ENCODE data around the gene CHST11. TPM values are rescaled to one million over a fixed set of nuclear protein-coding genes. Genes with fewer than 3 reads are reported as not detected.

Gene CHST11
- total and polyA plus RNA-seq, 2 of the 4 experiments (the other 2 are of a cell fraction): 1.4 to 2.7 TPM

- ChIA-PET CTCF (interaction anchor here (3.0 kb wide), 1 partner anchor 288 kb away, joined by 9 read pairs; no protein-coding TSS in a partner anchor), POLR2A (ENCODE audit: unreplicated experiment) (no interaction called here)
- no peak overlapping the region for H2BK15ac ChIP-seq (ENCODE audit: low read depth, low read length)
- H2BK5ac ChIP-seq (ENCODE audit: low read depth, low read length, poor library complexity, severe bottlenecking): no peak overlapping the region
- H3K4me2 ChIP-seq (ENCODE audit: low read depth, low read length): no peak overlapping the region
- no peaks in the 10 kb centered on the region for H3K79me1 ChIP-seq (ENCODE audit: low read depth in 1 of 2, low read length in 2 of 2)
- no peak overlapping the region for H3K4ac ChIP-seq (ENCODE audit: low read depth, low read length)
- H4K8ac ChIP-seq (ENCODE audit: low read depth in 2 of 2, low read length in 2 of 2): no peak overlapping the region
- no peaks in the 10 kb centered on the region for H4K20me1 ChIP-seq (ENCODE audit: insufficient read depth, low read length)
- no TSS peak for BruUV-seq (replicated peaks)
- in situ Hi-C loops (cut with MboI; ENCODE audit: low sequenced_read_pairs) (no loop called here), intact Hi-C loops (cut with micrococcal nuclease) (no loop called here), dilution Hi-C loops (cut with HindIII; ENCODE audit: low sequenced_read_pairs, unreplicated experiment) (no loop called here)
- no peak overlapping the region for H3K14ac ChIP-seq (replicated peaks; ENCODE audit: low read depth, low read length)
- no peak for ATAC-seq (ENCODE audit: low read depth)
- H2BK120ac ChIP-seq (ENCODE audit: low read depth, low read length): no peak overlapping the region
- no peak overlapping the region for H3K9ac ChIP-seq (ENCODE audit: low read depth, low read length)
- no peaks in the 10 kb centered on the region for H3K9me3 ChIP-seq (ENCODE audit: control insufficient read depth, insufficient read depth, low read length)
- H3K9me1 ChIP-seq (ENCODE audit: insufficient read depth, low read length): peaks cover 6% of the 10 kb centered on the region; the same call in 1 of the 2 replicates
- H3K56ac ChIP-seq (ENCODE audit: extremely low read depth, insufficient read depth, low read length): no peak overlapping the region
- WGBS, 2 experiments (ENCODE audit: extremely low coverage in 2 of 2, insufficient read length in 1 of 2): 94% methylated on average over 3 of the region's 6 CpGs; no CpG with 5 or more reads in 1 of the 2 experiments
- no peak overlapping the region for H4K91ac ChIP-seq (ENCODE audit: insufficient read depth, low read depth, low read length)
- H4K5ac ChIP-seq (ENCODE audit: low read depth, low read length): no peak overlapping the region
- DNase-seq: peak; percentile 35
- H3K36me3 ChIP-seq (ENCODE audit: control insufficient read depth, insufficient read depth, low read length): no peaks in the 10 kb centered on the region
- no peak overlapping the region for H2BK20ac ChIP-seq (ENCODE audit: low read depth, low read length)
- H3K27me3 ChIP-seq (ENCODE audit: control insufficient read depth, insufficient read depth, low read length): no peaks in the 10 kb centered on the region
- no peak overlapping the region; the same call in 1 of the 2 replicates for H2AK5ac ChIP-seq (ENCODE audit: low read depth, low read length)
- peaks cover 7% of the 10 kb centered on the region for H3K4me1 ChIP-seq (ENCODE audit: control insufficient read depth, insufficient read depth, low read length)
- TF ChIP-seq SMC3 (IDR thresholded peaks at IDR 0.05; ENCODE audit: low read depth, low read length): no peak
- no peak for TF ChIP-seq RFX5 (IDR thresholded peaks at IDR 0.05; ENCODE audit: low read depth, low read length)
- no peak for TF ChIP-seq NFE2L2 (IDR thresholded peaks at IDR 0.05; ENCODE audit: low read depth, low read length)
- TF ChIP-seq MAFK (IDR thresholded peaks at IDR 0.05; ENCODE audit: low read depth, low read length): no peak
- TF ChIP-seq RCOR1 (IDR thresholded peaks at IDR 0.05; ENCODE audit: insufficient replicate concordance, low read length): no peak
- TF ChIP-seq POLR2A (IDR thresholded peaks at IDR 0.05; ENCODE audit: low read depth, low read length): no peak
- no peak for TF ChIP-seq CEBPB (IDR thresholded peaks at IDR 0.05; ENCODE audit: low read depth, low read length)
- no peak for TF ChIP-seq USF2 (IDR thresholded peaks at IDR 0.05; ENCODE audit: low read depth, low read length)
- TF ChIP-seq MXI1 (IDR thresholded peaks at IDR 0.05; ENCODE audit: borderline replicate concordance, low read depth, low read length): no peak
- no peak for TF ChIP-seq FOS (IDR thresholded peaks at IDR 0.05; ENCODE audit: low read depth, low read length)
- no peak for TF ChIP-seq CHD1 (IDR thresholded peaks at IDR 0.05; ENCODE audit: low read depth, low read length)
- no peak for TF ChIP-seq MAZ (IDR thresholded peaks at IDR 0.05; ENCODE audit: borderline replicate concordance, low read depth, low read length)
- no peak for TF ChIP-seq CTCF (conservative IDR thresholded peaks at IDR 0.05; ENCODE audit: low read depth, low read length)
- no peak for TF ChIP-seq BHLHE40 (IDR thresholded peaks at IDR 0.05; ENCODE audit: low read depth, low read length)
- TF ChIP-seq RAD21 (IDR thresholded peaks at IDR 0.05; ENCODE audit: low read length): no peak
- TF ChIP-seq ELK1 (IDR thresholded peaks at IDR 0.05; ENCODE audit: borderline replicate concordance, low read depth, low read length): no peak
- H3K27ac ChIP-seq (ENCODE audit: insufficient read depth, low read length): no peak overlapping the region
- H2AFZ ChIP-seq (replicated peaks; ENCODE audit: low read length, poor library complexity): no peak overlapping the region
- H3K23ac ChIP-seq (ENCODE audit: low read depth, low read length): no peak overlapping the region
- no peak overlapping the region for H3K18ac ChIP-seq (ENCODE audit: low read depth, low read length)
- no peak overlapping the region for H2AK9ac ChIP-seq (replicated peaks; ENCODE audit: low read depth, low read length, poor library complexity)
- H3K4me3 ChIP-seq (ENCODE audit: insufficient read depth, low read depth, low read length): no peak overlapping the region
These were observed 213.1 kb downstream of the CHST11 start for GRCh38 chr12:104669851-104670337.
